GM19468 (cell line): ENCODE results near the gene SEMG1.

ENCODE experiments used
- ATAC-seq: cut with Tn5 transposase; IDR thresholded peaks from one replicate; pipeline ENCODE4 v1.9.1; 2021; ENCODE audit warnings: mild to moderate bottlenecking, moderate library complexity, moderate number of reproducible peaks; ENCODE audit not compliant: unreplicated experiment; ENCODE audit errors: extremely low read depth

SEMG1 gene, protein sequence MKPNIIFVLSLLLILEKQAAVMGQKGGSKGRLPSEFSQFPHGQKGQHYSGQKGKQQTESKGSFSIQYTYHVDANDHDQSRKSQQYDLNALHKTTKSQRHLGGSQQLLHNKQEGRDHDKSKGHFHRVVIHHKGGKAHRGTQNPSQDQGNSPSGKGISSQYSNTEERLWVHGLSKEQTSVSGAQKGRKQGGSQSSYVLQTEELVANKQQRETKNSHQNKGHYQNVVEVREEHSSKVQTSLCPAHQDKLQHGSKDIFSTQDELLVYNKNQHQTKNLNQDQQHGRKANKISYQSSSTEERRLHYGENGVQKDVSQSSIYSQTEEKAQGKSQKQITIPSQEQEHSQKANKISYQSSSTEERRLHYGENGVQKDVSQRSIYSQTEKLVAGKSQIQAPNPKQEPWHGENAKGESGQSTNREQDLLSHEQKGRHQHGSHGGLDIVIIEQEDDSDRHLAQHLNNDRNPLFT

DNA sequence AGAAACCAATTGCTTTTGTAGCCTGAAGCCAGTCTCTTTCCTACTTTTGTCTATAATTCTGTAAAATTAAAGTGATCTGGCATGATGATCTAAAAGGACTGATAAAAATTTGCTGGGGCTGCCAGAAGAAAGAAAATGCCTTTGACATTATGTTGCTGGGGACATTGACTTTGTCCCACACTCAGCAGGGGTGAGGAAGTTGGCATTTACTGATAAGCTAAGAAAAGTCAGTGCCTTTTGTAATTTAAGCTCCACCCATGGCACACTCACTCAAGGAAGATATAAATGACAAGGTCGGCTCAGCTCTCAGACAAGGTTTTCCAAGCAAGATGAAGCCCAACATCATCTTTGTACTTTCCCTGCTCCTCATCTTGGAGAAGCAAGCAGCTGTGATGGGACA, at the start of gene SEMG1:
Gene SEMG1 (plus strand): TSS at position 309 of the 400 bp plus-strand sequence. CDS start 21 bp downstream, at position 330.
- no peak for ATAC-seq

DNA sequence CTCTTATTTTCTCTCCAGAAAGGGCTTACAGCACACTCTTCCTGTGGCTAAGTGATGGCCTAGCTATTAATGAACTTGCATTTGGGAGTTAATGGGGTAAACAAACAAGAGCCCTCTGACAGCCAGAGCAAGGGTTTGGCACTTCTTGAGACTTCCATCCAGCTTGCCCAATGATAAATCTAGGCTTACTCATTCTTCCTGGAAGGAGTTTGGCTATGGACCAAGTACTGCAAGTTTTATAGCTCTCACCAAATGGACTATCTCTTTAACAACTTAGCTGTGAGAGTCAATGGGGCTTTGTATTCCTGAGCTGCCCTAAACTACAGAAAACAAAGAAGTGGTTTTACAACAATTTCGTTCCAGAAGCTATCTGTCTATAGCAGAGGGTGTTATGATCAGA, 48.9 kb upstream of the SEMG1 start:
- ATAC-seq: no peak

DNA sequence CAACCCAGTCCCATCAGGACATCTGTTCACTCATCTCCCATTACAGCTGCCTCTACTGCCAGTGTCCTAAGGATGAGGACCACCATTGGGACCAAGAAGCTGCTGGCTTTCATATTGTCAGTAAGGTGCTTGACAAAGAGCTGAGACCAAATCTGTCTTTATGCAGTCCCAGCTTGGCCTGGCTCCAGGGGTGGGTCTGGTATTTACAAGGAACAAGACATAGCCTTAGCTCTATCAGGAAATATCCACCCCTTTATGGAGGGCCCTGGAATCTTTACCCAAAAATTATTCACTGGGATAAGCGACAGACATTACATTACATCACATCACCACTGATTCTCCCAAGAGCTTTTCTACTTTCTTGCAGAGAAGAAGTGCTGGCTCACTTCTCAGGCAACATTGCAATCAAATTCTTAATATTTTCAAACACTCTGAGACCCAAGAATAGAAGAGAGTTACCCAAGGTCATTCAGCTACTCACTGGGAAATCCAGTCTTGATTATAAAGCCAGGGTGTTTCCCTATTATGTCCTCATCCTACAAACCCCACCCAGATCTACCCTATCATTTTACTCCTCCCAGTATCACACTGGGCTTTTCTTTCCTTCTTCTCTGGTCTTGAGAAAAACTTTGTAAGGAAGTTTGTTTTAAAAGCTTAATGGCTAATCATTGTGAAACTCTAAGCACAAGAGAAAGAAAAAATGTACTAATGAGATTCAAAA, 43.6 kb upstream of the SEMG1 start:
- ATAC-seq: no peak

DNA sequence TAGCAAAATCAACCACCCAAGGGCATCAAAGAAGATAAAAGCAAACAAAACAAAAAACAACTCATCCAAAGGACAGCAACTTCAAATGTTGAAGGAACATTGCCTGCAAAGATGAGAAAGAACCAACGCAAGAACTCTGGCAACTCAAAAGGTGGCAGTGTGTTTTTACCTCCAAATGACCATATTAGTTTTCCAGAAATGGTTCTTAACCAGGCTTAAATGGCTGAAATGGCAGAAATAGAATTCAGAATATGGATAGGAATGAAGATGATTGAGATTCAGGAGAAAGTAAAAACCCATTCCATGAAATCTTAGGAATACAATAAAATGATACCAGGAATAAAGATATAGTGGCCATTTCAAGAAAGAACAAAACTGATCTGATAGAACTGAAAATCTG, 41.9 kb upstream of the SEMG1 start:
- no peak for ATAC-seq

DNA sequence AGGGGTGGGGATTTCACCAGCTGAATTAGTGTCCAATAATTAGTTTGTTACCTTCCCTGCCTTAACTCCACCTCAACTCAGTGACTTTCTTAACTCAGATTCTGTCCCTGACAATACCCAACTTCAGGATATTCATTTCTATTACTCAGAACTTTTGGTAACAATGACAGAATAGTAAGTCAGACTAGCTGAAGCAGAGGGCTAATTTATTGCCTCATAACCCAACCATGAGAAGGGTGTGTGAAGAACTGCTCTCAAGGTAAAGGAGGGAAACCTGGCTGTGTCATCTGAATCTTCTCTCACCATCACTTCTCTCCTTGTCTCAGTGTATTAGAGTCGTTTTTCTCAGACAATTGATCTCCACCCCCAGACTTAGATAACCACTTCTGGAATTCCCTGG, 33.3 kb upstream of the SEMG1 start:
- no peak for ATAC-seq

DNA sequence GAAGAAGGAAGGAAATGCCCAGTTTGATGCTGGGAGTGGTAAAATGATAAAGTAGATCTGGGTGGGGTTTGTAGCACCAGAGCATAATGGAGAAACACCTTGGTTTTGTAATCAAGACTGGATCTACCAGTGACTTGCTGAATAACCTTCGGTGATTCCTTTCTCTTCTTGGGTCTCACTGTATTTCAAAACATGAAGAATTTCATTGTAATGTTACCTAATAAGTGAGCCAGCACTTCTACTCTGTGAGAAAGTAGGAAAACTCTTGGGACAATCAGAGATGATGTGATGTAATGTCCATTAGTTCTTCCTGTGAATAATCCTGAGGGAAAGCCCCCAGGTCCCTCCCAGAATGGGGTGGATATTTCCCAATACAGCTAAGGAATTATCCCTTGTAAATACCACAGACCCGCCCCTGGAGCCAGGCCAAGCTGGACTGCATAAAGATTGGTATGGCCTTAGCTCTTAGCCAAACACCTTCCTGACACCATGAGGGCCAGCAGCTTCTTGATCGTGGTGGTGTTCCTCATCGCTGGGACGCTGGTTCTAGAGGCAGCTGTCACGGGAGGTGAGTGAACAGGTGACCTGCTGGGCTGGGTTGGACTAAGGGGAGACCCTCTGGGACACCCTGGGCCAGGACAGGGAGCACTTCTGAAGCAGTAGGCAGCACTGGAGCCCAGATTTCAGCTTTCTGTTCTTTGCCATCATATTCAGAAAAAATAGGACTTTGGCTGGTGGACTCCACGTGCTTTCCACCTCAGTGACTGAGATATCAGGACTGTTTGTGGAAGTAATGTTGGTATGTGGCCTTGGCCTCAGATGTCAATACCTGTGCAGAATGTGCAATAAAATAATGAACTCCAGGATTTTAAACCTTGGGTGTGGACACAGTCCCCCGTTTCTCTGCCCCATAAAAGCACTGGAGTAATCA, 32.1 kb upstream of the SEMG1 start, which contains the start of gene PI3:
Gene PI3 (plus strand): TSS at position 469 of the 931 bp plus-strand sequence. CDS start 21 bp downstream, at position 490.
- ATAC-seq: no peak

DNA sequence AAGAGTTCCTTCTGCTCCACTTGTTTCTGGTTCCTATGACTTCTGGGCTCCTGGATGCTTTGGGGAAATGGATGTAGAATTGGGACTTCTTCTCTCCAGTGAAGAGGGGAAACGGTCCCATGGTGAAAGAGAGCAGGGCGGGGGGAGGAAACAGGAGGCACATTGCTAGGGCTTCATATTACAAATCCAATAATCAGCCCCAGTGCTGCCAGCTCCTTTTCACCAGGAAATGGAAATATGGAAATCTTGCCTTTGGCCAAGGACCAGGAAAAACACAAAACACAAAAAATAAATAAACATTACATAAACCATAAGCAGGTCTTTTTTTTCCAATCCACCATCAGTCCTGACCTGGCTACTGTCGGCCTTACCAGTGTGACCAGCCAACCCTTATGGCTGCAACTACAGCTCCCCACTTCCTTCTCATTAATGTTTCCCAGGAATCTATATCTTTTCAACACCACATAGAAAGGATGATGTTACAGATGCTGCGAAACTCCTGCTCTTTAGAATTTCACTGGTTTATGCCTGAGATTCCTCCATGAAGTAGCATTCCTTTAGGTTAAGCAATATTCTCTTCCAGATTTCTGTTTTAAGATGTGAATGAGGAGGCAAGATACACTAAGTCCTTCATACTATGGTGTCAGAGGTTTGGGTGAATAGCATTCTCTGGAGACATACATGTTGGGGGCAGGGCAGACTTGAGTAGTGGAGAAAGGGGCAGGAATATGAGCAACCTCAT, 30.1 kb upstream of the SEMG1 start:
- no peak for ATAC-seq

DNA sequence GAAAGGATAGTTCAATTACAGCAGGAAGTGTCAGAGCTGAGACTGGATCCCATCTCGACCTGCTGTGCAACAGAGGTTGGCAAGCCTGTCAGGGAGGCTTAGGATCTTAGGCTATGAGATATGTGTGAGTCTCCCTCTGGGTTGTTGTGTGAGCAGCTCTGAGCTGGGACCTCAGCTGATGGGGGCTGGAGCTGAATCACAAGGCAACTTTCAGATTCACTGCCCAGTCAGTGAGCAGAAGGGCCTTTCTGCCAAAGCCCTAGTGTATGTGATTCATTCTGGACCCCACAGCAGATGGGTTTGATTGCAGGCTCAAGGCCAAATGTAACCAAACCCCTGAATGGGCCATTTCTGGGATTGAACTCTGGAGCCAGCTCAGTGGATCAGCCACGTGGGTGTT, 27.7 kb upstream of the SEMG1 start:
- ATAC-seq: no peak

DNA sequence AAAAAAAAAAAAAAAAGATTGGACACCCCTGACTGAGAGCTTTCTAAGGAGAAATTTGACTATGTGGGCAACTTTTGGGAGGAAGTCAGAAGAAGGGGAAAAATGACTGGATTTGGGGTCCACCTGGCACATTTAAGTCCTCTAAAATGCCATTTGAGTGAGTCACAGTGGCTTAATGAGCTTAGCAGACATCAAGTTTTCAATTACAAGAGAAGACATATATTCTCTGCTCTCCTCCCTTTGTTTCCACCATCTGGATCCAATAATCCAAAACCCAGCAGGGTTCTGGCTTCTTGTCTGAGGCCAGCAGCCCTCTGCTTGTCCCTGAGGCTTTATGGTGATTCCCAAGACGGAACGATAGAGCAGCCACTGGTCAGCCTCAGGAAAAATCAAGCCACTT, 25.2 kb upstream of the SEMG1 start:
- ATAC-seq: no peak

DNA sequence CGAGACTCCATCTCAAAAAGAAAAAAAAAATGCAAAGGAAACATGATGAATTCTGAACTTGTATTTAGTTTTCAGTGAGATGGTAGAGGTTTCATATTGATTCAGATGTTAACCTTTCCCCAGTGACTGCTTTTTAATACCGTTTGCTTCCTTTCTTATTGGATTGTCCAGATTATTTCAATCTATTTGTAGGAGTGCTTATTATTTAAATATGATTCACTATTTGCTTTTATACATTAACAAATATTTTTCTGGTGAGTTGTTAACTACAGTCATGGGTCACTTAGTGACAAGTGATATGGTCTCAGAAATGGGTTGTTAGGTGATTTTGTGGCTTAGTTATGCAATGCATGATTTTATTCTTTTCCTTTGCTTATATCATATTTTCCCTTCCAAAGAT, 23.7 kb upstream of the SEMG1 start:
- no peak for ATAC-seq

DNA sequence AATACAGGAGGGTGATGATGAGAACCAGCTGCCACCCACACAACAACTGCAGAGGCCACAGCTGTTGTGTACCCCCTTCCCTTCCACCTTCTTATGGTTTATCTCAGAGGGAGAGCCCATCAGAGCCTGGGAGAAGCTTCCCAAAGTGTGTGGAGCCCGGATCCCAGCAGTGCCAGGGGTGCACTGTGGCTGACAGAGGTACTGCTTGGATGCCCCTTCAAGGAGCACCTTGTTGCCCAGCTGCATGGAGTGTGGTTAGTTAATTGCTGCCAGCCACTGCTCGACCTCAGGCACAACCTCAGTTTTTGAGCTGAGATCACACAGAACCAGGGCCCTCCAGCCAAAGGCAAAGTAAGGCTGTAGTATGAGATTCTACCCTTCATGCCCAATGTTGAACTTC, 19.1 kb upstream of the SEMG1 start:
- ATAC-seq: no peak

DNA sequence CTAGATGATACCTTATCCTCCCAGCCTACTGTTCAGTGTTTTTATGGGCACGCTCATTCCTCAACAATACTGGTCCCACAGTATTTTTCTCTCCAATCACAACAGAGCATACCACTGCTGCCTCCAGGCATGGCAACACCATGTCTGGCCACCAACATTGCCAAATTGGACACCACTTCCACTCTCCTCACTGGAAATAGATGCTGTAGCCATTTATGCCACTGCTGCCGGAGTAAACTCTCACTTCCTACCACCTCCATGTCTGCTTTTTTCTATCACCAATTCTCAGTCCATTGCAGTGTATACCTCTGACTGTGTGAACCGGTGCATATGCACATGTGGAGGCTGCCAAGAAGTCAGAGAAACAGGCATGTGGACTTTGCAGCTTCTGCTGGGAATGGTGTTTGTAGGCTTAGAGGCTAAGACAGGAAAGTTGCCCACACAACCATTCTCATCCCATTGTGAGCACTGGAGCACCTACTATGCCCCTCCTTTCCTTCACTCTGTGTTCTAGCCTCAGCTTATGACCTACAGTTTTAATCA, 17.7 kb upstream of the SEMG1 start:
- ATAC-seq: no peak

DNA sequence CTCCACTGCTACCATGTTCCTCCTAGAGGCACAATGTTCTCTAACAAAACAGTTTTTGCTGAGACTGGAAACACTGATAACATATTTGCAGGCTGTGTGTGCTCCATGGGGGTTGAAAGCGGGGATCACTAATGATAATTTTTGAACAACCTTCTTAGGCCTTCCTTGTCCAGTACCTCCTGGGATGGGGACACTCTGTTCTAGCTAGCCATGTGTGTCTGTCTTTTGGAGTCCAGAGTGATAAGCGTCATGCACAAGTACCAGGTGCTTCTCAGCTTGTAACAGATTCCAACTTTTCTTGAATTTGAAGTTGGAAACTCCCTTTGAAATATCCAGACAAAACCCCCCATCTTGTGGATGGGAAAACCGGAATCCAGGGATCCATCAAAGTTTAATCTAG, 17.0 kb upstream of the SEMG1 start:
- no peak for ATAC-seq

DNA sequence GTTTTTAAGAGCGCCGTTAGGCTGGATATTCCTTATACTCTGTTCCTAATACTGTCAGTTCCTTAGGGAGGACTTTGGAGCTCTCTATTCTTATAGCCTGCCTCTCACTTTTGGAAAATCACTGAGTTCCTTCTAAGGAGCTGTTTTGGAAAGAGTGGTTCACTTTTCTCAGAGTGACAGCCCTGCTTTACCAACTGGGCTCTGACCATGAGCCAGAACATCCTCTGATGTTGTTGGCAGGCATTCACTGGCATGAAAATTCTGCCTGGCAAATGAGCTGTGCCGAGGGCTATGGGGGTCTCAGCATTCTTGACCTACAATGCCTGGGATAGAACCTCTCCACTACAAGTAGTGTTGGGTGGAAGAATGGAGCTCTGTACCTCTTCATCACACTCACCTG, 14.9 kb upstream of the SEMG1 start:
- ATAC-seq: no peak

DNA sequence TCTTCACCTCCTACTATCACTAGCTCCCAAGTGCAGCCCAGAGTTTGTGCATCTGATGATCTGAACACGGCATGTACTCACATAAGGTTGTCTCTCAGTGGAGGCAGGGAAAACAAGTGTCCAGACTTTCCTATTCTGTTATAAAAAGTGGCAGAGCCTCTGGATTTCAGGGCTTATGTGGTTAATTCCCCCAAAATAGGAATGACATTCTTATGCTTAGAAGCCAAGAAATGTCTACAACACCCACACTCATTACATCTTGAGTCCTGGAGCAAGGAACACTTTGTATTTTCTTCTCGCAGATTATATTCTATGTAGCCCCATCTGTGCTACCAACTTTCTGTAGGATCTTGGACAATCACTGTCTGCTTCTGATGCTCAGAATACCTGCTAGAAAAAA, 13.5 kb upstream of the SEMG1 start:
- no peak for ATAC-seq

DNA sequence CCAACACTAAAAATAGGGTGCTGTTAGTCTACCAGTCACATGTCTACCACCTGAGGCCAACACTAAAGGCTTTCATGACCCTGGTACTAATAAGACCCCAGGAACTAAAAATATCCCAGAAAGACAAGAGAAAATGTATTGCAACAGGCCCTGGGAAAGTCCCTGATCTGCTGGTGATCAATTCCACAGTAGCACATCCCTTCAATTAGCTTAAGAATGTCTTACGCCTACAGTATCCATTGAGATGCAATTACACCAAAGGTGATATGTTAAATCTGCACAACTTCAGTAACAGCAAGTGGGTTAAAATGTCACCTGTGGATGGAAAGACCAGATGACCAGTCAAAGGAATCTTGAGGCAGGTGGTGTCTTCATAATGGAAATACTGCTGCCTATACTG, 3.1 kb downstream of the SEMG1 start:
- no peak for ATAC-seq

DNA sequence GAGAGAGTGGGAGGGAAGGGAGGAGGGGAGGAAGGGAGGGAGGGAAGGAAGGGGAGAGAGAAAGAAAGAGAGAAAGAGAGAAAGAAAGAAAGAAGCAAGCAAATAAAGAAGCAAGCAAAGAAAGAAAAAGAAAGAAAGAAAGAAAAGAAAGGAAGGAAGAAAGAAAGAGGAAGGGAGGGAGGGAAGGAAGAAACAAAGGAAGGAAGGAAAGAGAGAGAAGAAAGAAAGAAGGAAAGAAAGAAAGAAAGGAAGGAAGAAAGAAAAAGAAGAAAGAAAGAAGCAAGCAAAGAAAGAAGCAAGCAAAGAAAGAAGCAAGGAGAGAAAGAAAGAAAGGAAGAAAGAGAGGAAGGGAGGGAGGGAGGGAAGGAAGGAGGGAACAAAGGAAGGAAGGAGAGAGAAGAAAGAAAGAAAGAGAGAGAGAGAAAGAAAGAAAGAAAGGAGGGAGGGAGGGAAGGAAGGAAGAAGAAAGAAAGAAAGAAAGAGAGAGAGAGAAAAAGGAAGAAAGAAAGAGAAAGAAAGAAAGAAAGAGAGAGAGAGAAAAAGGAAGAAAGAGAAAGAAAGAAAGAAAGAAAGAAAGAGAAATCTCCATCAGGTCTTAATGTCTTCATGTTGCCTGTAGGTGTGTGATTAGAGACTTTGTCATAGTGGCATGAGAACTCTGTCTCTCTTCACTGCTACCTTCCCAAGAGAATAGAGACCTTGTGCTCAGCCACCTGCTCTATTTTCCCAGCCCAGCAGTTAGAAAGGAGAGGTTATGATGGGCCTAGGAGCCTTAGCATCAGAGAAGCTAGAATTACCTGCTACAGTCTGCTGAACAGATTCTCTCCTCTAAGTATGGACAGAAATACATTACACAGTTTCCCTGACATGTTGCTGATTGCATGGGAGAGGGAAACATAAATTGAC, 5.0 kb downstream of the SEMG1 start:
- ATAC-seq: no peak

DNA sequence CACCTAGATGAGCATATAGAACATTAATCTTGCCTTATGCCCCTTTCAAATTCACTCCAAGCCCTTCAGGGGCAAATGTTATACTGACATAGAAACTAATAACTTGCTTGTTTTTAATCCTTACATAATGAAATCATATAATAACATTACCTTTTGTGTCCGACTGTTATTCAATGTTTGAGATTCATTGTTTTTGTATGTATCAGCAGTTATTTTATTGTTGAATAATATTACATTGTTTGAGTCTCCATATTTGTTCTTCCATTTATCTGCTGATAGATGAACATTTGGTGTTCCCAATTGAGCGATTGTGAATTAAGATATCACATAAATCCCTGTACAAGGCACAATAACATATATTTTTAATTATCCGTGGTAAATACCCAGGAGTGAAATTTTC, 6.0 kb downstream of the SEMG1 start:
- no peak for ATAC-seq

DNA sequence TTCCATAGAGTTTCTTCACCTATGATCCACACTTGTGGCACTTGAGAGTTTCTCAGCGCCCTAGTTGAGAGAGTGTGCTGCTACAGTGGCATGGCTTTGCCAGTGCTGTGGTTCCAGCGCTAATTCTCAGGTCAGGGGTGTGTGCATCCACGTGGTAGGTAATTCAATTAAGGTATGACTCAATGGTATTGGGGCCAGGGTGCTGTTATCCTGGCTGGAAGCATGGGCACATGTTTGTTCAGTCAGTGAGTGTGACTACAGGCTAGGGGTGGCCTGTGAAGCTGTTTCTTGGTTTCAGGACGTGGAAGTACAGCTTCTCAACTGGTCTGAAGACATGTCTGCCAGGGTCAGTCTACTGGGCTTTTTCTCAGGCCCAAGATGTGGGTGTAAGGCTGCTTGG, 11.3 kb downstream of the SEMG1 start:
- no peak for ATAC-seq
